Measurements from ENCODE around the gene NRG3. TPM values are rescaled to one million over a fixed set of nuclear protein-coding genes. Genes with fewer than 3 reads are reported as not detected.

NRG3 gene
- total and polyA plus RNA-seq, 2 of the 4 experiments (the other 2 are of a cell fraction): not detected

- in situ Hi-C loops (cut with MboI; ENCODE audit: low sequenced_read_pairs): no loop called here
- TF ChIP-seq MAZ (IDR thresholded peaks at IDR 0.05; ENCODE audit: borderline replicate concordance, low read depth, low read length): no peak
- TF ChIP-seq CTCF (conservative IDR thresholded peaks at IDR 0.05; ENCODE audit: low read depth, low read length): no peak
- TF ChIP-seq RFX5 (IDR thresholded peaks at IDR 0.05; ENCODE audit: low read depth, low read length): no peak
- no peak for TF ChIP-seq CHD1 (IDR thresholded peaks at IDR 0.05; ENCODE audit: low read depth, low read length)
- TF ChIP-seq MXI1 (IDR thresholded peaks at IDR 0.05; ENCODE audit: borderline replicate concordance, low read depth, low read length): no peak
- no peak for TF ChIP-seq FOS (IDR thresholded peaks at IDR 0.05; ENCODE audit: low read depth, low read length)
- TF ChIP-seq USF2 (IDR thresholded peaks at IDR 0.05; ENCODE audit: low read depth, low read length): no peak
- TF ChIP-seq RCOR1 (IDR thresholded peaks at IDR 0.05; ENCODE audit: insufficient replicate concordance, low read length): no peak
- TF ChIP-seq BHLHE40 (IDR thresholded peaks at IDR 0.05; ENCODE audit: low read depth, low read length): no peak
- TF ChIP-seq POLR2A (IDR thresholded peaks at IDR 0.05; ENCODE audit: low read depth, low read length): no peak
- no peak for TF ChIP-seq ELK1 (IDR thresholded peaks at IDR 0.05; ENCODE audit: borderline replicate concordance, low read depth, low read length)
- no peak for TF ChIP-seq MAFK (IDR thresholded peaks at IDR 0.05; ENCODE audit: low read depth, low read length)
- no peak for TF ChIP-seq NFE2L2 (IDR thresholded peaks at IDR 0.05; ENCODE audit: low read depth, low read length)
- TF ChIP-seq CEBPB (IDR thresholded peaks at IDR 0.05; ENCODE audit: low read depth, low read length): no peak
- no peak for TF ChIP-seq RAD21 (IDR thresholded peaks at IDR 0.05; ENCODE audit: low read length)
- TF ChIP-seq SMC3 (IDR thresholded peaks at IDR 0.05; ENCODE audit: low read depth, low read length): no peak
- intact Hi-C loops (cut with micrococcal nuclease): no loop called here
- no peak overlapping the region for H2BK120ac ChIP-seq (ENCODE audit: low read depth, low read length)
- ATAC-seq (ENCODE audit: low read depth) (no peak), DNase-seq (no peak)
- H3K23ac ChIP-seq (ENCODE audit: low read depth, low read length): no peak overlapping the region
- no TSS peak for BruUV-seq (replicated peaks)
- no peaks in the 10 kb centered on the region for H3K79me1 ChIP-seq (ENCODE audit: low read depth in 1 of 2, low read length in 2 of 2)
- no peaks in the 10 kb centered on the region for H3K9me1 ChIP-seq (ENCODE audit: insufficient read depth, low read length)
- no peak overlapping the region for H3K56ac ChIP-seq (ENCODE audit: extremely low read depth, insufficient read depth, low read length)
- no peak overlapping the region for H2AK5ac ChIP-seq (ENCODE audit: low read depth, low read length)
- ChIA-PET POLR2A (ENCODE audit: unreplicated experiment) (no interaction called here), CTCF (no interaction called here)
- no peak overlapping the region for H2BK15ac ChIP-seq (ENCODE audit: low read depth, low read length)
- H2BK5ac ChIP-seq (ENCODE audit: low read depth, low read length, poor library complexity, severe bottlenecking): no peak overlapping the region
- no peaks in the 10 kb centered on the region for H3K36me3 ChIP-seq (ENCODE audit: control insufficient read depth, insufficient read depth, low read length)
- H3K4ac ChIP-seq (ENCODE audit: low read depth, low read length): no peak overlapping the region
- no peak overlapping the region for H4K91ac ChIP-seq (ENCODE audit: insufficient read depth, low read depth, low read length)
- H4K20me1 ChIP-seq (ENCODE audit: insufficient read depth, low read length): no peaks in the 10 kb centered on the region
- H3K18ac ChIP-seq (ENCODE audit: low read depth, low read length): no peak overlapping the region
- no peak overlapping the region for H3K14ac ChIP-seq (replicated peaks; ENCODE audit: low read depth, low read length)
- no peak overlapping the region for H3K27ac ChIP-seq (ENCODE audit: insufficient read depth, low read length)
- H2AK9ac ChIP-seq (replicated peaks; ENCODE audit: low read depth, low read length, poor library complexity): no peak overlapping the region
- H3K4me3 ChIP-seq (ENCODE audit: insufficient read depth, low read depth, low read length): no peak overlapping the region
- H4K5ac ChIP-seq (ENCODE audit: low read depth, low read length): no peak overlapping the region
- dilution Hi-C loops (cut with HindIII; ENCODE audit: low sequenced_read_pairs, unreplicated experiment): no loop called here
- H3K9me3 ChIP-seq (ENCODE audit: control insufficient read depth, insufficient read depth, low read length): peaks cover 10% of the 10 kb centered on the region
- H3K4me1 ChIP-seq (ENCODE audit: control insufficient read depth, insufficient read depth, low read length): no peaks in the 10 kb centered on the region
- H3K9ac ChIP-seq (ENCODE audit: low read depth, low read length): no peak overlapping the region
- H4K8ac ChIP-seq (ENCODE audit: low read depth in 2 of 2, low read length in 2 of 2): no peak overlapping the region
- no peak overlapping the region for H3K4me2 ChIP-seq (ENCODE audit: low read depth, low read length)
- no peak overlapping the region for H2AFZ ChIP-seq (replicated peaks; ENCODE audit: low read length, poor library complexity)
- H3K27me3 ChIP-seq (ENCODE audit: control insufficient read depth, insufficient read depth, low read length): no peaks in the 10 kb centered on the region
- H2BK20ac ChIP-seq (ENCODE audit: low read depth, low read length): no peak overlapping the region
- no CpG with 5 or more reads among the region's 1 CpG for WGBS, 2 experiments (ENCODE audit: extremely low coverage in 2 of 2, insufficient read length in 1 of 2)
These were observed 669.4 kb downstream of the NRG3 start for GRCh38 chr10:82544377-82544776.

Data from IMR-90 (cell line).